ENCODE measurements around the gene EEPD1.
"Not testable (repeated sequence)": the region's sequence is repeated elsewhere in the genome, so short reads cannot be mapped to it uniquely, and the experiment has no call there.

Gene EEPD1

DNA sequence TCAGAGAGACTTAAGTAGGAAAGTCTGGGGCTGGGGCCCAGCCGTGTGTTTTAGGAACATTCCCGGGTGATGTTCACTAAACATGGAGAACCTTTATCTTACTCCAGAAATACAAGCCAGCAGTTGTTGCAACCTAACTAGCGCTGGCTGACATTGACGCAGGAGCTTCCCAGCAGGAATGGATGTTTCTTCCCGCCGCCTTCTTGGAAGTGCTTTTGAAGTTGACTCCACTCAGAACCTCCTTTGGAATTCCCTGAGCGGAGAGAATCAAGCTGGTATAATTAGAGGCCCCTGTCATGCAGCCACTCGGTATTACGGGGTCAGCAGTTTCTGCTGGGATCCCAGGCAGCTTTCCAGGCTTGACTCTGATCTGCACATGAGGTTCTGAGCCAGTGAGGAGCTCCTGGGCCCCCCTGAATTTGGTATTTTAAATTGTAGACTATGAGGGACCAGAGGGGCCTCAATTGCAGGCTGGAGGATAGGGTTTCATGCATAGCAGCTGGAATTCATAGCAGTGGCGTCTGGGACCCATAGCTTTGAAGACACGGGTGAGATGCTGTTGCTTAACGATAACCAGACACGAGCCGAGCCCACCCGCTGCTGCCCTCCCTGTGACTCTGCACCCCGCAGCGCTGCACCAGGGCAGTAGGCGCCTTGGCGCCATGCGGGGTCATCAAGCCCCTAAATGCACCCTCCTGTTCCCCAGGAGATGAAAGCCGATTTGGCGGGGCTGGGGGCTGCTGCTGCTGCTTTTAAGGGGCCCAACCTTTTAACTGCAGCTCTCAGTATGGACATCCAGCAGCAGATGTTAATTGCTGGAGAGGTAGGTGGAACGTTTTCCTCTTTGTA is 61.8 kb downstream of the EEPD1 start:
- ATAC-seq (no peak), DNase-seq (no peak)

DNA sequence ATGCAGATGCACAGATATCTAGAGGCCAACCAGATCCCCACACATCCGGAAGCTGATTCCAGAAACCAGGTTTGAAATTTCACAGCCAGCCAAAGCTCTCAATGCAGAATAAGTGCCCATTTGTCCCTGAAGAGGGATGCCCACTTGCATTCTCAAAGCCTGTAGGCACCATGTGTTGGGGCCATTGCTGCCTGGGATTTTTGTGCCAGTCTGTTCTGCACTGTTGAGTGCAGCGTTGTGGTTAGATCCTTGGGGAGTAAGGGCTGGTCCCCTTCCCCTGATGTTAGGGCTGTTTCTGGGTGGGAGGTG is 62.4 kb downstream of the EEPD1 start:
- DNase-seq (no peak), ATAC-seq (no peak)

DNA sequence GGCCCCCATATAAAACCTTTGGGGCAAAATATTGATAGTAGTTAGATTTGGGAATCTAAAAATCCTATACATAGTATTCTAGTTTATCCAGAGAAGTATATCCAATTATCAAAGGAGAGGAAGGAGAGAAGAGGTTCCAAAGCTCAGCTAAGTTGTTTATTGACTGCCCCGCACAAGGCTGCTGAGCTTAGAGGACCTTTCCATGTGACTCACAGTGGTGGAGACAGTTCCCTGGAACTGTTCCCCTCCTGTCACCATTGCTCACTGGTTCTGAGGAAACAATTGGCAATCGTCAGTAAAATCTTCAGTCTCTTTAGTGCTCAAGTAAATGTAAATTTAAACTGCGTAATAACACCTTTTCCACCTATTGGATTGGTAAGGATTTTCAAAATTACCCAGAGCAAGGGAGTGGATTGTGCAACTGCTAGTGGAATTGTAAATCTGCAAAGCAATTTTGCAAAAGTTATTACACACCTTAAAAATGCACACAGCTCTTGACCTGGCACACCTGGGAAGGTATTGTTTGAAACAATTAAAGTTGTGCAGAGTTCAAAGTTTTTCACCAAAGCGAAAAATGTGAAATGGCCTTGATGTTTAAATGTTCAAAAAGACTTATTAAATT is 63.1 kb downstream of the EEPD1 start:
- DNase-seq (no peak), ATAC-seq (no peak)

DNA sequence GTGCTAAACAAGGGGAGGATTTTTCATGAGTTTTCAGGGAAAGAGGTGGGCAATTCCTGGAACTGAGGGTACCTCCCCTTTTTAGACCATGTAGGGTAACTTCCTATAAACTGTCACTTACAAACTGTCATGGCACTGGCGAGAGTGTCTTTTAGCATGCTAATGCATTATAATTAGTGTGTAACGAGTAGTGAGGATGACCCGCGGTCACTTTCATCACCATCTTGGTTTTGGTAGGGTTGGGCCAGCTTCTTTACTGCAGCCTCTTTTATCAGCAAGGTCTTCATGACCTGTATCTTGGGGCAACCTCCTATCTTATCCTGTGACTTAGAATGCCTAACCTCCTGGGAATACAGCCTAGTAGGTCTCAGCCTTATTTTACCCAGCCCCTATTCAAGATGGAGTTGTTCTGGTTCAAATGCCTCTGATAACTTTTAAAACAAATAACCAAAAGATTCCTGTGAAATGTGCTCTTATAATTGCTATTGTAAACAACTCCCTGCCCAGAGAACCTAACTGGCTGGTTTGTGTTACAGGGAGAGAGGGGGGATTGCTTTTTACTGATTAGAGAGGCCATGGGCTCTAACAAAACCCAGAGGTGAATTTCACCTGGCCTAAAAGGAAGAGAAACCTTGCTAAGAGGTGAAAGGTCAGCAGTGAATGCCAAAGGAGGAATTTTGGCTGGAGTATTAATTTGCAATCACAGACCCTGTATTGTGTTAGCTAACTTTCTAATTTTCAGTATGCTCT is 64.3 kb downstream of the EEPD1 start:
- DNase-seq = no peak
- ATAC-seq = no peak

DNA sequence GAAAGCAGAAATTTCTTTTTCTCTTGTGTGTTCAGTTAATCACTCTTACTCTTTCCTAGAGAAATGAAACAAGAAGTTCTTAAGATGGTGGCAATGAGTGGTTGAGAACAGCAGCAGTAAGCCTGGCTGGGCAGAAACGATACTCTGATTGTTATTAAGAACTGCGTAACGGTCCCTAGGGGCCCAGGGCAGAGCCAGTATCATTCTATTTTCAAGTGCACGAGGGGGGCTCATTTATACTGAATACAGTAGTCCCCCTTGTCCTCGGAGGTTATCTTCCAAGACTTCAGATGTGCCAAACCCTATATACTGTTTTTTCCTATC is 64.9 kb downstream of the EEPD1 start:
- DNase-seq = no peak
- no peak for ATAC-seq

DNA sequence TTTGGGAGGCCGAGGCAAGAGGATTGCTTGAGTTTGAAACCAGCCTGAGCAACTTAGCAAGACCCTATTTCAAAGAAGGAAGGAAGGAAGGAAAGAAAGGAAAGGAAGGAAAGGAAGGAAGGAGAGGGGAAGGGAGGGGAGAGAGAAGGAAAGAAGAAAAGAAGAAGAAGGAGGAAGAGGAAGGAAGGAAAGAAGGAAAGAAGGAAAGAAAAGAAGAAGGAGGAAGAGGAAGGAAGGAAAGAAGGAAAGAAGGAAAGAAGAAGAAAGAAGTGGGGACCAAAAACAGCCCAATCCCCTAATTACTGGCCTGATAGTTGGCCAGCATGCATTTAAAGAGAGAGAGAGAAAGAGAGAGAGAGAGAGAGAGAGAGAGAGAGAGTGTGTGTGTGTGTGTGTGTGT is 66.4 kb downstream of the EEPD1 start:
- DNase-seq (no peak), ATAC-seq (no peak)

DNA sequence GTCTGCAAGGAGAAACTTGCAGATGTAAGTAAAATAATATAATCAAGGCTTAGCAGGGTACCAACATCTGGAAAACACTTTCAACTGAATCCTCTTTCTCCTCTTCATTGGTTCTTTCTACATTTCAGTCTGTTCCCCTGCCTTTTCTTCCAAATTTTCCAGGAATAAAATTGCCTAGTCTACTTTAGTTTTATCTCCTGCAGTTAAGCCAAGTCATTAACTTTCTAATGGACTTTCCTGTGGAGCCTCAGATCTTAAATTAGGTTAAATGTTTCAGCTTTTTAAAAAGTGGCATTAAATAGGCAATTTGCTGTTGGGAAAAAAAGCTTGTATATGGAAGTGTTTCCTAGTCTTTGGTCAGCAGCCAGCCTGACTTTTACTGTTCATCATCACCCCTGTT is 70.8 kb downstream of the EEPD1 start:
- no peak for DNase-seq
- no peak for ATAC-seq

DNA sequence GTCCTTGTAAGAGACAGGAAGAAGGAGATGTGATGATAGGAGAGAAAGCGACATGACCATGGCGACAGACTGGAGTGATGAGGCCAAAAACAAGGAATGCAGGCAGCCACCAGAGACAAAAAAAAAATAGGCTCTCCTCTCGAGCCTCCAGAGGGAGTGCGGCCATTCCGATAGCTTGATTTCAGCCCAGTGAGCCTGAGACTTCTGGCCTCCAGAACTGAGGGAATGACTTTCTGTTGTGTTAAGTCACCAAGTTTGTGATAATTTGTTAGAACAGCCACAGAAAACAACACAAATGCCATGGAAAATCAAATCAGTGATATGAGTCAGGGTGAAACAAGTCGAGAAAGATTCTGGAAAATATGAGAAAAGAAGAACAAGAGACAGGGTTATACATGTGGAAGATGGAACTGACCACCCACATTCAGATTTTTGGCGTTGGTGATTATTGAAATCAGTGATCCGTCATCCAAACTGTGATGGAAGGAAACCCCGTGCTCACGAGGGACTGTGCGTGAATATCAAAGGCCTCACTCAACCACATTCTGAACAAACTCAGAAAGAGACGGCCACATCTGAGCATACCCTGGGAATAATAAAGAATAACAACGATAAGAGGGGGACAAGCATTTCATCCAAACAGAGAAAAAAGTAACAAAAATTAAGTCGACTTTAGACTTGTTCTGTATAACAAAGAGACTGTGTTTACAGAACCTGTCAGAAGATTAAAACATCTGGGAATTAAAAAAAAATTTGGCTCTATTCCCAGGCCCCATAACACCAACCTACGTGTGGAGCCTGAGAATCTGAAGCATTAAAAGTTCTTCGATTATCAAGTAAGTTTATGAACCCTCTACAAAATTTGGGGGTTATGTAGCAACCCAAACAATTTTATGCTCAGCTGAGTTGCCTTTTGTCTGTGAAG is 72.1 kb downstream of the EEPD1 start:
- ATAC-seq (no peak), DNase-seq (no peak)

DNA sequence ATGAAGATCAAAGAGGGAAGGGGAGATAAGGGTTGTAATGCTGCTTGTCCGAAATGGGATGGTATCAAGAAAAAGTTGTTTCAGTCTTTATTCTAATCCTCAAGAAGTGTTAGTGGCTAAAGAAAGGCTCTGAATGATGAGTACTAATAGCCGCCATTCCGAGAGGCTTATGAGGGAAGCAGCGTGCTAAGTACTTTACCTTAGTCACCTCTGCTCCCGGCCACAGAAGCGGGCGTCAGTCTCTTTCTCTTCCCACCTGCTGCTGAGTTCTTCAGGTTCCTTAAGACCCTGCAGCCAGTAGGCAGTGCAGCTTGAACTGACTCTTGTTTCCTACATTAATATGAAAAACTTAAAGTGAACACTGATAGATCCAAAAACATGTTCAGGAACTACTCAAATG is 73.1 kb downstream of the EEPD1 start:
- no peak for DNase-seq
- no peak for ATAC-seq

DNA sequence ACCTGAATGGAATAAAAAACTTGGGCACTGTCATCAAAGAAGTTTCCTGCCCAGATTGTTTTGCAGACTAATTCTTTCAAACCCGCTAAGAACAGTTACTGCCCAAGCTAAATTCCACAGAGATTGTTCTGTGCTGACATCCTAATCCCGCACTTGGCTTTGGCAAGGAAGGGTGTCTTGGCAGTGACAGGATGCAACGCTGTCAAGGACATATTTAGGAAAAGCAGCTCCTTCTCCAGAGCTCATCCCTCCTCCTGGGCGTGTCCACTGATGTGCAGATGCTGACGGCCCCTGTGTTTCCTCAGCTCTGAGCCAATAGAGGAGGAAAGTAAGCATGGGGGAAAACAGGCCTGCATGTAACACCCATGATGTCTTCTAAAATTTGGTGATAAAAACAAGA is 74.2 kb downstream of the EEPD1 start:
- DNase-seq = no peak
- ATAC-seq = no peak

DNA sequence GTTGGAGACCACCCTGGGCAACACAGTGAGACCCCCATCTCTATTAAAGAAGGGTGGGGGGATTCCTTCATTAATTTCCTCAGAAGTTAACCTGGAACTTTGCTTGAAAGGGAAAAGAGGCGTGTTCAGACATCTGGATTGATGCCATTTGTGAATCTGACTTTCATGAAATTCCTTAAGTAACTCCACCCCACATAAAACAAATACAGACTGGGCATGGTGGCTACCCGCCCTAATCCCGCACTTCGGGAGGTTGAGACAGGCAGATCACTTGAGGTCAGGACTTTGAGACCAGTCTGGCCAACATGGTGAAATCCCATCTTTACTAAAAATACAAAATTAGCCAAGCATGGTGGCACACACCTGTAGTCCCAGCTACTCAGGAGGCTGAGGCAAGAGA is 75.0 kb downstream of the EEPD1 start:
- DNase-seq = no peak
- ATAC-seq = no peak

DNA sequence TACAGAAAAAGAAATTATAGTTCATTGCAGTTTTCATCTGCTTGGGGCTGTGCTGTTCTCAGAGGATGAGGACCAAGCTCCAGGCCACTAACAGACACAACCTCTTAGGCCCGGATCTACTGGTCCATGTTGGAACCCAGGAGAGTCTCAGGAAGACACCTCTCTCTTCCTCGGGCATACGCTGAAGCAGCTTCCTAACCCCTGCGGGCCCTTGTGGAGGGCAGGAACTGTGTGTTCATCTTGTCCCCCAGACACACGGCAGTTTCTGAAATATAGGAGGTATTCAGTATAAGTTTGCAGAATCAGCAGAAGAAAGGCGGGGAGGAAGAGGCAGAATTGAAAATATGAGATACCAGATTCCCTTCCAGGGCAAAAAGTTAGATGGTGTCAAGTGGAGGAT is 78.4 kb downstream of the EEPD1 start:
- DNase-seq (no peak), ATAC-seq (no peak)

DNA sequence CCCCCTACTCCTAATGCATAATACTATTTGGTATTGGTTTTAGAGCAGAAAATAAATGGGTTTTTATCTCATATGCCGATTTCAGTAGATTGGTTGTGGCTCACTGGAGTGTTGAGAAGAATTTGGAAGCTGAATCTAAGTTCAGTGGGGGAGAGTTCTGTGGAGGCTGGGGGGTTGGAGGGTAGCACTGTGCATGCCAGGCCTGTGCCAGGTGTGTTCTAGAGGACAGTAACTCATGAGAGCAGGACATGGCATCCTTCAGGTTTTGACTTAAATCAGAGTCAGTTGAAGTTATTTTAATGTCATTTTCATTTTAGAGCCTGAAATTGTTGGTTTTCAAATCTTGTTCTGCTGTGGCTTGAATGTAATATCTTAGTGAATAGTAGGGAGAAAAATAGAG is 79.5 kb downstream of the EEPD1 start:
- DNase-seq (no peak), ATAC-seq (no peak)

DNA sequence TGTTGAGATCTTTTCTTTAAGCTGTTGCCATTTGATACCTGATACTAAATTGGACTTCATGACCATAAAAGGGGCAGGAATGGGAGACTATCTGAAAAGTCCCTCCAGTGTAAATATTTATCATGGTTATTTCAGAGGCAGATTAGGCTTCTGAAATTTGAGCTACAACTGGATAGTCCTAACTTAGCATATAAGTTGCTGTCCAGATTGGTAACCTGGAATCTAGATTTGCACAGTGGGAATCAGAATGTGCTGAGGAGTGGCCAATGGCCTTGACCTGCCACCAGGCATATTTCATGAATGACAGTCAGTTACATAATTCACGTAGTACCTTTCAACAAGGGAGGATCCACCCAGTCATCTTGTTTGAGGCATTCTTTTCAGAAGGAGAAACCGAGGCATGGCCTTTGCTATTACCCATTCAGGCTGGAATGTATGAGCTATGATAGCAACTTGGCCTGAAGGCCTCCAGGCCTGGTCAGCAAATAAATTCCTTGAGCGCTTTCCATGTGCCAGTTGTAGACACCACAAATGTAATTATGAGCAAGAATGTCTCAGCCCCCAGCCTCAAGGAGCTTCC is 80.0 kb downstream of the EEPD1 start:
- ATAC-seq = no peak

DNA sequence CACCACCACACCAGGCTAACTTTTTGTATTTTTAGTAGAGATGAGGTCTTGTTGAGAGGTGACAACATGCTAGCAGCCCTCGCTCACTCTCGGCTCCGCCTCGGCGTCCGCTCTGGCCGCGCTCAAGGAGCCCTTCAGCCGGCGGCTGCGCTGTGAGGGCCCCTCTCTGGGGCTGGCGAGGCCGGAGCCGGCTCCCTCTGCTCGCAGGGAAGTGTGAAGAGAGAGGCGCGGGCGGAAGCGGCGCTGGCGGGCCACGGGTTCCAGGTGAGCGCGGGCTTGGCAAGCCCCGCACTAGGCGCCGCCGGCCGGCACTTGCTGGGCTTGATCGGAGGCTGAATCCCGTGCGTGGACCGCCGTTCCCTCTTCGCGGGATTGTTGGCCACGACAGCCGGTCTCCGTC is 83.0 kb downstream of the EEPD1 start:
- ATAC-seq (no peak), DNase-seq (no peak)

More for the DNA sequence above, 80.0 kb downstream of the EEPD1 start:
- no peak for DNase-seq

DNA sequence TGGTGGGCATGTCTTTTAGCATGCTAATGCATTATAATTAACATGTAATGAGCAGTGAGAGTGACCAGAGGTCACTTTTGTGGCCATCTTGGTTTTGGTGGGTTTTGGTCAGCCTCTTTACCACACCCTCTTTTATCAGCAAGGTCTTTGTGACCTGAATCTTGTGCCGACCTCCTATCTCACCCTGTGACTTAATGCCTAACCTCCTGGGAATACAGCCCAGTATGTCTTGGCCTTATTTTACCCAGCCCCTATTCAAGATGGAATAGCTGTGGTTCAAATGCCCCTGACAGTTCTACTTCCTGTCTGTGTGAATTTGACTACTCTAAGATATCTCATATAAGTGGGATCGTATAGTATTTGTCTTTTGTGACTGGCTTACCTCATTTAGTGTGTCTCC is 85.1 kb downstream of the EEPD1 start:
- DNase-seq (no peak), ATAC-seq (no peak)

DNA sequence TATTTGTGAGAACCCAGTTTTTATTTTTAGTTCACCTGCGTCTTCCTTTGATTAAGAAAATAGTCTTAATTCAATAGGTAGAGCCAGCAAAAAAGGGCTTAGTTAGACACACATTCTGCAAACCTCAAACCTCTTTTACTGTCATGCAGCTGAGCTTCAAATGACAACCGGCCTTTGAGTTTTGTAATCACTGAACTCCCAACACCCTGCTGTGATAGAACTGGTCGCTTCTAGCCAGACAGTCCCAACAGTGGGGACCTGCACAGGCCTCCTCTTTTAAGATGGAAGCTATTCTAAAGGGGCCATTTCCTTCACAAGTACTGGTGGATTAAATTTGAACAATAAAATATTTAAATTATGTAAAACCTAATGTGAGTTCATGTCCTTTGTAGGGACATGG is 90.3 kb downstream of the EEPD1 start:
- ATAC-seq, DNase-seq: not testable (repeated sequence)

DNA sequence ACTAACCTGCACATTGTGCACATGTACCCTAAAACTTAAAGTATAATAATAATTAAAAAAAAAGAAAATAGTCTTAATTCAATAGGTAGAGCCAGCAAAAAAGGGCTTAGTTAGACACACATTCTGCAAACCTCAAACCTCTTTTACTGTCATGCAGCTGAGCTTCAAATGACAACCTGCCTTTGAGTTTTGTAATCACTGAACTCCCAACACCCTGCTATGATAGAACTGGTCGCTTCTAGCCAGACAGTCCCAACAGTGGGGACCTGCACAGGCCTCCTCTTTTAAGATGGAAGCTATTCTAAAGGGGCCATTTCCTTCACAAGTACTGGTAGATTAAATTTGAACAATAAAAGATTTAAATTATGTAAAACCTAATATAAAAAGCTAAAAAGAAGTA is 90.9 kb downstream of the EEPD1 start:
- ATAC-seq, DNase-seq: not testable (repeated sequence)

DNA sequence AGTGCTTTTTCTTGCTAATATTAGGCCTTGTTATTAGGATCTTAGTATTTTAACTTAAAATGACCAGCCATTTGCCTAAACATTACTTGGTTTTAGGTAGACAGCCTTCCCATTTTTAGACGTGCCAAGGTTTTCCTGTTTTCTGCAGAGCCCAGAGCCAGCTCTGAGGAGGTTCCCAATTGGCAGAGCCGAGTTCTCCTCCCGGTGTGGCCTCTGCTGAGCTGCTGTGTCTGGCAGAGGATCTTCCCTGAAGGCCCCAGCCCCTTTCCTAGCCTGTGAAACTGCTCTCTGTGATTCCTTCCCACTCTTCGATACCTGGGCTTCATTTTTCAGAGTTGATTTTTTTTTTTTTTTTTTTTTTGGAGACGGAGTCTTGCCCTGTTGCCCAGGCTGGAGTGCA is 91.4 kb downstream of the EEPD1 start:
- ATAC-seq (no peak), DNase-seq (no peak)

DNA sequence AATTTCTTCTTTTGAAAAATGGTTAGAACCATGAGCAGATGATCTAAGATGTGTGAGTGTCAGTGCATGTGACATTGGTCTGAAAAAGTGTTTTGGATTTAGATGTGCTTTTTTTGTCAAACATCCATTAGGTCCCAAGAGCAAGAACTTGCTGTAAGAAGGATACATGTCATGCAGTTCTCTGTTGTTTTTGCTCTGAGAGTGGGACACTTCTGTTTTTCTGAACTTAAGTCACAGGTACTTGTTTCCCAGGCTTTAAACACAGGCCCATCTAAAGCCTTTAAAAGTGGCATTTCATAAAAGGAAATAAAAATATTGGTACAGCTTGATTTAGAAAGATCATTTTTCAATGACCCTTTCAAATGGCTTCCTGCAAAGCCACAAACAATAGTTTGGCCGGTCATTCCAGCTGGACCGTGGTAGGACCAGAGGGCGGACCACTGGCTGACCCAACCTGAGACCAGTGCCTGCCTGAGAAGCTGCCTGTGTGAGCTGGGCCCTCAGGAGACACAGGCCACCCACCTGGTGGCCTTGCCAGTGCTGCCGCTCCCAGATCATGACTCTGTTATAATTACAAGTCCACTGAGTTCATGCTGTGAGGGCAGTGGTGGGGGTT is 92.7 kb downstream of the EEPD1 start:
- ATAC-seq = no peak
- no peak for DNase-seq

DNA sequence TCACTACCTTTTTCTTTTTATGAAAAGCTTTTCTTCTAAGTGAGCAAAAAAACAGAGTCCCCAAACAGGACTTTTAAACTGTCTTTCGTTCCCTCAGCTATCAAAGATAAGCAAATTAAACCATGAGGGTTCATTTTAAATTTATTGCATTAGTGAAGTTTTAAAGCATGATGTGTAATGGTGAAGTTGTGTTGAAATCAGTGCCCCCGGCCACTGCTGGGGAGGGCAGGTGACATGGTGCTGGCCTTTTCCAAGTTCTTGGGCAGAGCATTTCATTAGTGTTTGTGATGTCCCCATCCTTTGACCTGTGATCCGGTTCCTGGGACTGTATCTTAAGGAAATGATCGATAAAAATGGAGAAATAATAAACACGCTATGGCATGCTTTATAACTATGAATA is 96.0 kb downstream of the EEPD1 start:
- no peak for DNase-seq
- ATAC-seq = no peak

DNA sequence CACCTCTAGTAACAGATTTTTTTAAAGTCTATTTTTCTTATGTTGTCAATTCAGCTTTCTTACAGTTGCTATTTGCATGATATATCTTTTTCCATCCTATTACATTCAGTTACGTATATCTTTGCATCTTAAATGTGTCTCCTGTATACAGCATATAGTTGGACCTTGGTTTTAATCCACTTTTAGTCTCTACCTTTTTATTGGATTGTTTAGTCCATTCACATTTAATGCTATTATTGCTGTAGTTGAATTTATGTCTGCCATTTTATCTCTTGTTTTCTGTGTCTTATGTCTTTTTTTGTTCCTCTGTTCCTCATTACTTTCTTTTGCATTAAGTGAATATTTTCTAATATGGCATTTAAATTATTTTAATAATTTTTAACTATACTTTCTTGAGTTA is 100.6 kb downstream of the EEPD1 start:
- DNase-seq (no peak), ATAC-seq (no peak)

Data from stimulated activated naive CD8-positive, alpha-beta T cell treated with anti-CD3 and anti-CD28 coated beads, Interleukin-15, Interleukin-2, amounts not matched to agents 100 U/mL and 50 U/mL, for 24 hours (primary cell).